Measurements from ENCODE around the gene CYBA. TPM values are rescaled to one million over a fixed set of nuclear protein-coding genes. Genes with fewer than 3 reads are reported as not detected.
A peak's percentile ranks its signal among the peaks of the same experiment; 100 is the strongest.

Gene CYBA
- total RNA-seq, 2 donors from 2014 or later: 126 to 177 TPM

DNA sequence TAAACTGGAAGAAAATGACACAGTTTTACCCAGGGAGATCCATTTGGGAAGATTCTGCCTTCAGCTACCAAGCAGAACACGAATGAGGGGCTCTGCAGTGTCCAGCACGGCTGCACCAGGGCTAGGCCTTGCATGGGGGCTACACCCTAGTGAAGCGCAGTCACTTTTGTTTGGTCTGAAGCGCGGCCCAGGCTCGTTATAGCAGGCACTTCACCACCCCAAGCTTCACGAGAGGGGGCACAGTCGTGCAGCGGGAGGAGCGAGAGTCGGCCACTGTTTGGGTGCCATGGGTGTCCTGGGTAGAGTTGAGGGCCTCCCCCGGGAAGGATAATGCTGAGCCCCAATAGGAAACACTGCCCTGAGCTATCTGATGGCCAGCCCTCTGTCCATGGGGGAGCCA, 34.1 kb downstream of the CYBA start:
- intact Hi-C loops (cut with DNase I): loop anchor here (10.0 kb wide), 1 partner anchor 68 kb away; the partner anchor contains the start of gene SNAI3
- Histone ChIP-seq H3K27ac (peak overlapping the region; percentile 69 to 79 (median 76)), H3K9me3 (no peaks in the 10 kb centered on the region), H3K27me3 (no peaks in the 10 kb centered on the region), H3K4me3 (no peak overlapping the region), H3K36me3 (replicated peaks in 1 of 2; ENCODE audit: insufficient read depth in 1 of 2, low read depth in 2 of 2) (peaks cover 0 to under 1% of the 10 kb centered on the region in 2 donors), H3K4me1 (peaks cover 61% of the 10 kb centered on the region)
- 50 to 66% methylated on average over 10 to 12 of the region's 12 CpGs for WGBS, 2 donors
- no peak for TF ChIP-seq POLR2A (IDR thresholded peaks at IDR 0.05)
- TF ChIP-seq, protein P1, sequence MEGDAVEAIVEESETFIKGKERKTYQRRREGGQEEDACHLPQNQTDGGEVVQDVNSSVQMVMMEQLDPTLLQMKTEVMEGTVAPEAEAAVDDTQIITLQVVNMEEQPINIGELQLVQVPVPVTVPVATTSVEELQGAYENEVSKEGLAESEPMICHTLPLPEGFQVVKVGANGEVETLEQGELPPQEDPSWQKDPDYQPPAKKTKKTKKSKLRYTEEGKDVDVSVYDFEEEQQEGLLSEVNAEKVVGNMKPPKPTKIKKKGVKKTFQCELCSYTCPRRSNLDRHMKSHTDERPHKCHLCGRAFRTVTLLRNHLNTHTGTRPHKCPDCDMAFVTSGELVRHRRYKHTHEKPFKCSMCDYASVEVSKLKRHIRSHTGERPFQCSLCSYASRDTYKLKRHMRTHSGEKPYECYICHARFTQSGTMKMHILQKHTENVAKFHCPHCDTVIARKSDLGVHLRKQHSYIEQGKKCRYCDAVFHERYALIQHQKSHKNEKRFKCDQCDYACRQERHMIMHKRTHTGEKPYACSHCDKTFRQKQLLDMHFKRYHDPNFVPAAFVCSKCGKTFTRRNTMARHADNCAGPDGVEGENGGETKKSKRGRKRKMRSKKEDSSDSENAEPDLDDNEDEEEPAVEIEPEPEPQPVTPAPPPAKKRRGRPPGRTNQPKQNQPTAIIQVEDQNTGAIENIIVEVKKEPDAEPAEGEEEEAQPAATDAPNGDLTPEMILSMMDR (IDR thresholded peaks at IDR 0.05): no peak
- no peak for ATAC-seq
- DNase-seq: no peak

DNA sequence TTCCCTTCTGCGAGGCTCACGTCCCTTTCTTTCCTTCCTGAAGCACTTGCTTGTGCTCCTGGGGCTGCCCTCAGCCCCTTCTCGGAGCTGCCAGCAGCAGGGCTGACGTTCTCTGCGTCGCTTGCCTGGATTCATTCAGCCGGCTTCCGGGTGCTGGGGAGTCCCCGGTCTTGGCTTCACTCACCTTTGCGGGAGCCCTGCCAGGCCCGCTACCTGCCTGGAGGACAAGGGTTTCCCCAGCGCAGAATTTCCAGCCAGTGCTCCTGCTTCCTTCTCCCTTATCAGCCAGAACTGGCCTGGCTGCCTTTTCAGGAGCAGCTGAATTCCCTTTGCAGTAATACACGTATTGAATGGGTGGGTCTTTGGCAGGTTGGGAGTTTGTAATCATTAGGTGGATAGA, 34.5 kb downstream of the CYBA start:
- no peak overlapping the region for H3K4me3 ChIP-seq
- WGBS, 2 donors: 18 to 46% methylated on average over 13 of the region's 13 CpGs

GRCh38 chr16:88614818-88615580, 35.9 kb downstream of the CYBA start:
- ATAC-seq (no peak), DNase-seq (peak in 2 of 4 donors; percentile 67 to 75)
- peaks cover 0 to 6% of the 10 kb centered on the region in 2 donors for H3K36me3 ChIP-seq (replicated peaks in 1 of 2; ENCODE audit: insufficient read depth in 1 of 2, low read depth in 2 of 2)

More for the DNA sequence above, 34.5 kb downstream of the CYBA start:
- peak in 2 of 3 donors; percentile 33 to 38 for TF ChIP-seq POLR2A (IDR thresholded peaks at IDR 0.05)
- TF ChIP-seq, protein P1 (IDR thresholded peaks at IDR 0.05): no peak
- Histone ChIP-seq H3K36me3 (replicated peaks in 1 of 2; ENCODE audit: insufficient read depth in 1 of 2, low read depth in 2 of 2) (peaks cover 0 to 3% of the 10 kb centered on the region in 2 donors), H3K4me1 (peaks cover 61% of the 10 kb centered on the region), H3K27ac (peak overlapping the region; percentile 69 to 79 (median 76)), H3K9me3 (no peaks in the 10 kb centered on the region), H3K27me3 (no peaks in the 10 kb centered on the region)
- intact Hi-C loops (cut with DNase I): loop anchor here (10.0 kb wide), 1 partner anchor 68 kb away; the partner anchor contains the start of gene SNAI3
- peak; percentile 95 to 99 (median 98) for DNase-seq
- peak; percentile 96 for ATAC-seq

DNA sequence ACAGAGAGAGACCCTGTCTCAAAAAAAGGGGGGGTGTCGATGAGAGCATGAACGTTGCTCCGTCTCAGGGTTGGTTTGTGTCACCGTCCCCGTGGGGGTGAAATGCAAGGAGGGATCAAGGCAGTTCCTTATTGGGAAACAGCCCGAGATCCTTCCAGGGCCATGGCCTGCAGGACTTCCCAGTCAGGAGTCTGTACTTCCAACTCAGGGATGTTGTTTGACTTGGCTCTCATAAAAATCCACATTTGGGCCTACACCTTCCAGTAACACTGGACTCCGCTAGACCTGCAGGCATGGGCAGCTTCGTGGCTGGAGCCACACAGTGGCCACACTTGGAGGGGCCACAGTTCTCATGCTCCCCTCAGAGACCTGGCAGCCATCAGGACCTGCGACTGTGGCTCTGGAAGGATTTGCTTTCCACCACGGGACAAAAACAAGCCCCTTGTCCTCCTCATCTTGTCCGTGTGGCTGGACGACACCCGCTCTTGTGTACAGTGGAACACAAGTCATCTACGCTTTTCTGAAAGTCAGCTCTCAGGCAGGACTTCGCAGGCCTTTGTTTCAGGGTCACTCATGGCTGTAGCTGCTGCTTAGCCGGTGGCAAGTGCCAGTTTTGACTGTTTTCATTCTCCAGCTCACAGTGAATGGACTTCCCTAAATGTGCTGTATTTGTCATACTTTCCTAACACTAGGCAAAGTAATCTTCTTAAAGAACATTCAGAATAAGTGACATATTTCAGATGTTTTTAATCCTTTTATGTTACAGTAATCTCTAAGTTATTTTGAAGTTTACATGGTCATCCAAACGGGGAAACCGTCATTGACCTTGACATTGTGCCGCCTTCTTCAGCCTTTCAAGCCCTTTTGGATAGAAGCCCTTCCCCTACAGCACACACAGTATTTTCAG, 36.7 kb downstream of the CYBA start:
- WGBS, 2 donors: 65% methylated on average over 17 to 19 of the region's 19 CpGs
- no peaks in the 10 kb centered on the region for H3K27me3 ChIP-seq
- H3K9me3 ChIP-seq: no peaks in the 10 kb centered on the region
- peaks cover 58% of the 10 kb centered on the region for H3K4me1 ChIP-seq
- intact Hi-C loops (cut with DNase I): loop anchor here (10.0 kb wide), 1 partner anchor 71 kb away; the partner anchor contains the start of gene SNAI3
- H3K27ac ChIP-seq: peak overlapping the region in 2 of 4 donors; percentile 33 to 40
- no peak for ATAC-seq
- H3K4me3 ChIP-seq: no peak overlapping the region
- H3K36me3 ChIP-seq (replicated peaks in 1 of 2; ENCODE audit: insufficient read depth in 1 of 2, low read depth in 2 of 2): peaks cover 0 to 6% of the 10 kb centered on the region in 2 donors
- TF ChIP-seq POLR2A (IDR thresholded peaks at IDR 0.05): no peak
- TF ChIP-seq, protein P1 (IDR thresholded peaks at IDR 0.05): no peak
- DNase-seq: no peak

More at GRCh38 chr16:88614818-88615580, 35.9 kb downstream of the CYBA start:
- Histone ChIP-seq H3K4me1 (peaks cover 61% of the 10 kb centered on the region), H3K27ac (peak overlapping the region in 2 of 4 donors; percentile 52 to 74), H3K27me3 (no peaks in the 10 kb centered on the region), H3K9me3 (no peaks in the 10 kb centered on the region), H3K4me3 (no peak overlapping the region)
- WGBS, 2 donors: 37 to 60% methylated on average over 19 of the region's 19 CpGs
- TF ChIP-seq POLR2A (IDR thresholded peaks at IDR 0.05): no peak
- TF ChIP-seq, protein P1 (IDR thresholded peaks at IDR 0.05): no peak
- intact Hi-C loops (cut with DNase I): loop anchor here (10.0 kb wide), 1 partner anchor 70 kb away; the partner anchor contains the start of gene SNAI3

Data from body of pancreas (tissue), 4 donors.